HT1080 (cell line): ENCODE measurements around the gene PPIE. TPM values are rescaled to one million over a fixed set of nuclear protein-coding genes. Genes with fewer than 3 reads are reported as not detected.

ENCODE experiments used
- DNase-seq: peaks from one replicate; pipeline ENCODE4 v3.0.0-alpha.2; 2015; ENCODE audit warnings: low read depth
- polyA plus RNA-seq, 2 experiments: library from polyadenylated mRNA; depleted of rRNA; stranded (reverse); fragments of >200 nt; gene quantifications; 2 replicates each; pipeline ENCODE4 v1.2.3, GENCODE V29; 2015
- total RNA-seq: library from RNA; depleted of rRNA; stranded (reverse); fragments of >200 nt; shearing (Covaris generic); gene quantifications from 2 replicates; pipeline ENCODE4 v1.2.3, GENCODE V29; 2014; rRNA removed

PPIE gene
- 32.3 and 32.4 TPM in 2 replicates for total RNA-seq
- 58.6 and 59.1 TPM in 2 replicates for polyA plus RNA-seq (2015; cell fraction: cytosol; rRNA removed)
- 74.0 and 74.3 TPM in 2 replicates for polyA plus RNA-seq (2015; cell fraction: nucleus; rRNA removed)

DNA sequence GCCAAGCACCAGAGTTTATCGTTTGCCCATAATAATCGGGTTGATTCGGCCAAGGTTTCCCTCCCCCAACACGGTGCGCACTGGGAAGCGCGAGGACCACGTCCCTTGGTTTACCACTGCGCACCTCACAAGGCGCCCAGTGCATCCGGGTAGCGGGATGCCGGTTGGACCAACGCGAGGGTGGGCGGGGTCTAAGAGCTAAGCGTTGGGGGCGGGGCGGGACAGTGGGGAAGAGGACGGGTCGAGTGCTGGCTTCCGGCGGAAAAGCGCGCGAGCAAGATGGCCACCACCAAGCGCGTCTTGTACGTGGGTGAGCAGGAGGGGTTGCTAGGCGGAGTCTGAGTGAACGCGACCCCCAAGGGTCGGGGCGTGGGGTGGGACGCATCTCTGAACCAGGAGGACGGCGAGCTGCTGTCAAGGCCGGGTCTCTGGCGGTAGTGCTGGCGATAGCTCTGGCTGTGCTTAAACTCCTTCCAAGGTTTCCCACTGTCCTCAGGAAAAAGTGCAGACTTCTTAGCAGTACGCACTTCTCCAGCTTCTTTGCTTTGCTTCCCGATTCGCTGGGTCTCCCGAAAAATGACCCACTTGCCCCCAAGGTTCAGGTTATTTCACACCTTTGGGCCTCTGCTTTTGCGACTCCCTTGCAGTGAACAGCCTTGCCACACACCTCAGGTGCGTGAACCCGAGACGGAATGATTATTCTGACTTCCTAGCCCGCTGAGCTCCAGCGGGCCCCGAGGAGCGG, at the start of gene PPIE:
Gene PPIE (plus strand): TSS at position 261 of the 745 bp plus-strand sequence. CDS start 19 bp downstream, at position 280.
- peak; percentile 69 for DNase-seq

DNA sequence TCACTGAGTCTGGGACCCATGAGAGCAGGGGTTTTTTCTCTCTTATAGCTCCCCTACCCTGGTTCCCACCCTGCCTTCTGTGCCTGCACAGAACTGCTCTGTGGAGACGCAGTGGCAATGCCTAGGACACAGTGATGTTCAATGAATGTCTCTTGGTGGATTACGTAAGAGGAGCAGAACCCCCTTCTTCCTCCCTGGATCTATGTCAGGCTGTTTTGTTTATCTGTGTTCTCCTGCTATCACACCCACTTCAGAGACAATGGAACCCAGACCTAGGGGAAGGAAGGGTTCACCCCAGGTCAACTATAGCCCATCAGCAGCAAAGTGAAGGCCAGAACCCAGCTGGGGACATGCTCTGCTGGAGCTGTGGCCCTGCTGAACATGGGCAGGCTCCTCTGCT, 49.5 kb upstream of the PPIE start:
- DNase-seq = no peak

DNA sequence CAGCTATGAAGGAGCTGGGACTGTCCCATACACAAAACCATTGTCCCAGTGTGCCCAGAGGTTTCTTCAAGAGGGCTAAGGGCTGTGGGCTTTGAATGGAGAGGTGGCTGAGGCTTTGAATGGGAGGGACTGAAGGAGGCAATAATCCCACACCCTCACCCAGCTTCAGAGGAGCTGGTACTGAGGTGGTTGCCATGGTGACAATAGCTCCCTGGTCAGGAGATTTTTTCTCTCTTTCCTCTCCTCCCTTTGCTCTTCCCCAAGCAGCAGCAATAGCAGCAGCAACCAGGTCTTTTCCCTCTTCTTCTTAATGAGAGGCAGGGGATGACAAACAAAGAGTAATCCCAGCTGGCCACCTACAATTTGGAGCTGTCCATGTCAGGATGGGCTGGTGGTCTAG, 49.0 kb upstream of the PPIE start:
- no peak for DNase-seq

DNA sequence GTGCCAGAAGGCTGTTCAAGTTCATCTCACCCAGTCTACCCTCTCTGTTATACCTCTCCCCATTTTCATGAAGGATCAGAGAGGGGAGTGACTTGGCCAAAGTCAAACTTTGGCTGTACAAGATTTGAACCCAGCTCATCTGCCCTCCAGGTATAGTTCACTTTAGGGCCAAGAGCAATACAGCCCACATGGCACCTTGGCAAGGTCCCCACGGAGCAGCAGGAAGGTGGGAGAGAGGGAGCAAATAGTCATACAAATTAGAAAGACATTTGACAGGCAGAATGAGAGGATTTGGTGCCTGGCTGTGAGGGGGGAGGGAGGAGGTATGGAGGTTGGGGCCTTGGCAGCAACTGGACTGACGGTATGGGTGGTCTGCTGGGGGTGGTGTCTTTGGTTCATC, 48.5 kb upstream of the PPIE start:
- no peak for DNase-seq

DNA sequence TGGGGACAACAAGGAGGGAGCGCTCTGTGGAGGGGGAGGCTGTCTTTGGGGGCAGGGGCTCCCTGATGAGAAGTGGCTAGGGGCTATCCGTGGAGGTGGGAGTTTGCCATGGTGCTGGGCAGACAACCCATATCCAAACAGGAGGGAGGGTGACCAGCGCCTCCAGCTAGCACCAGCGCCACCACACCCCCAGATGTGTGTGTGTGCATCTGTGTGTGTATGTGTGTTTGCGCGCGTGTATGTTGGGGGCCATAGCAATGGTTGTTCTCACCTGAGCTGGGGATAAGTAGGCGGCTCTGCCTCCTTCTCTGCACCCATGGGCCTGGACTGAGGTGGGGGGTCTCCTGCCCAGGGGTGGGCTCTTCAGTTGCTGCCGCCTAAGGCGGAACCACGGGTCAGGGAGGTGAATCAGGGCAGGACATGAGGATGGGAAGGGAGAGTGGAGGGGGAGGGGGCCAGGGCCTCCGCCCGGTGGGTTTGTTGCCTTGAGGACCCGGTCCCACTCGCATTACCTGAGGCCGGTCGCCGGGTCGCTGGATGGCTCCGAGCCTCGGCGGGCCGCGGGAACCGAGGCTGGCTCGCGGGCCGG, 47.8 kb upstream of the PPIE start:
- DNase-seq = no peak

DNA sequence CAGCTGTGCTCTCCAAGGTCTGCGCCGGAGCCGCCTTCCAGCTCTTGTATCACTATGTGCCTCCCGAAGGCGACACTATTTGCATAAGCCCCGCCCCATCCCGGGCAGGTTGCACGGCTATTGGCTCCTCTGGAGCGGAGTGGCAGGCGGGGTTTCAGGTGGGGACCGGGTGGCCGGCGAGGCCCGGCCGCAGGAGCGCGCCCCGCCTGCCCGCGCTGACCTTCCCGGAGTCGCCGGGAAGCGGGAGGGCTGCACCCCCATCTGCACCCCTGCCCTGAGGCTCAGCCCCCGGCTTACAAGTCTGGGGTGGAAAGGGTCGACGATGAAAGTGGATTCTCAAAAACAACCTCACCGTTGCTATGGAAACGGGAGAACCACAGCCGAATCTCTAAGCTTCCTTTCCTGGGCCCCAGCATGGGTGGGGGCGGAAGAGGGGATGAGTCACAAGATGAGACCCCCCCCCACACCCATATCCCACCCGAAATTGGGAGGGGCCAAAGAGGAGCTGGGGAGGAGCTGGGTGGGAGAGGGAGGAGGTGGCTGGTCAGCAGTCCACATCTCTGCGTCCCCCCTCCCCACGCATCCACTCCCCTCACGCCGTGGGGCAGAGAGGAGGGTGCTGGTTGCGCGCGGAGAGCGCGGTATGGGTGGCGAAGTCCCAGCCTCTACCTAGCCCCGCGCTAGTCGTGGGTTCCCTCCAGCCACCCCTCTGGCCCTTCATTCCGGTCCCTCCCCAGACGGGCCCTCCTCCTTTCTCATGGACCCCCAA, 47.1 kb upstream of the PPIE start, which contains the start of gene HPCAL4:
Gene HPCAL4 (minus strand): TSS at position 51 of the 769 bp plus-strand sequence. CDS start 6,830 bp downstream, outside the sequence.
- DNase-seq = peak; percentile 40

DNA sequence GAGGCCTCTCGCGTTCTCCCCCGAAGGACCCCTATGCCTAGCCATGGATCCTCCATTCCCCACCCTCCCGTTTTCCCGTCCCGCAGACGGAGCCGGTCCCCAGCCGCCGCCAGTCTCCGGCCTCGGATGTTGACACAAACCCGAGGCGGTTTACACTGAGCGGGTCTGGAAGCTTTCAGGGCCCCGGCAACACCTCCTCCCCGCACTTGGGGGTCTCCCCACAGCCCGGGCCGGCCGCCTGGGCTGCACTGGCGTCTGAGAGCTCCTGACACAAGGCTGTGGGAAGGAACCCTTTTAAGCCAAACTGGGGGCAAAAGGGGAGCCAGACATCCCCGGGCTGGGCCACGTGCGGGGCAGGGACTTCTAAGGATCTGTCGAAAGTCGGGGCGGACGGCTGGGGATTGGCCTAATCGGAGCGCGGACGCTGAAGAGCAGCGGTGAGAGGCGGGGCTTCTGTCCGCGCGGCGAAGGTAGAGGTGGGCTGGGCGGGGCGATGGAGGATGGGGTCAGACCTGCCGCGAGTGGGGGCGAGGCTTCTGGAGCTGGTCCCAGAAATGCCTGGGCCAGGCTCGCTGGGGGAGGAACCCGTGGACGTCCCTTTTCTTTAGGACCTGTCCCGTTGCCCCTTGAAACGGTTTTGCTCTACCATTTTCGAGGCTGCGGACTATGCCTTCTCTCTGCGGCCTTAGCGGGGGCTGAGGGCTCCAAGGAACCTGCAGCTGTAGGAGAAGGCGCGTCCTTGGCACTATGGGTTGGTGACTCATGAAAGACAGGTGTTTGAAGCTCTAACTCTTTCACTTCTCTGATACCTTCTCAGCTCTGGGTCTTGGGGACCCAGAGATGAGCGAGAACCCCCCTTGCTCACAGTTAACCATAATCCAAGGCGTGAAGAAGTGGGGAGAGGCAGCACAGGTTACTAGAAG, 46.3 kb upstream of the PPIE start:
- DNase-seq = no peak

DNA sequence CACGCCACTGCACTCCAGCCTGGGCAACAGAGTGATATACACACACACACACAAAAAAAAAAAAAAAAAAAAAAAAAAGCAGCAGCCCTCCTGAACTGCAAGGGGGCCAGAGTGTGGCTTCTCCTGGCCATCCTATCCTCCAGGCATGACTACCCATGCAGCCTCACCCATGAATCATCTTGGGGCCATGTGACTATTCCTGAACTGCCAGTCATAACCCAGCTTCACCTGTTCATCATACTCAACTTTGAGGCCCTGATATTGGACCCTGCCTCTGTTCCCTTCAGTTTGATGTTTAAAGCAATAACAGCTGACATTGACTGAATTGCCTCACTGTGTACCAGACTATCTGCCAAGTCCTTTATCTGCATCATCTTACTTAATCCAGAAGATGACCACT, 44.7 kb upstream of the PPIE start:
- peak; percentile 26 for DNase-seq

DNA sequence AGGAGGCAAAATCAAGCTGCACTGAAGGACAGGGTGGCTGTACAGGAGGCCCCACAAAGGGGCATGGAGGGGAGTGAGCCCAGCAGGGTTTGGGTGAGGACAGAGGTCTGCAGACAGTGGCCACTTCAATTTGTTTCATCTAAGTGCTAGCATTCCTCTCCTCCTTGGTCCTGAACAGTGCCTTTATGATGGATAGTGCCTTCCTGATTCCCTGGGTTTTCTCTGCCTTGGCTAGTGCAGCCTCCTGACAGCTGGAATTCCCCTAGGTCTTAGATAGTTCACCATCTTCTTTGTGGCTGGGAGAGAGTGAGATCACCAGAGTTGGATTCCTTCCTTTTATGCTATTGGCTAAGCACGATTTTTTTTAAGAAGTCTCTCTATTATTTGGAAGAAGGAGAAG, 43.7 kb upstream of the PPIE start:
- DNase-seq = no peak

DNA sequence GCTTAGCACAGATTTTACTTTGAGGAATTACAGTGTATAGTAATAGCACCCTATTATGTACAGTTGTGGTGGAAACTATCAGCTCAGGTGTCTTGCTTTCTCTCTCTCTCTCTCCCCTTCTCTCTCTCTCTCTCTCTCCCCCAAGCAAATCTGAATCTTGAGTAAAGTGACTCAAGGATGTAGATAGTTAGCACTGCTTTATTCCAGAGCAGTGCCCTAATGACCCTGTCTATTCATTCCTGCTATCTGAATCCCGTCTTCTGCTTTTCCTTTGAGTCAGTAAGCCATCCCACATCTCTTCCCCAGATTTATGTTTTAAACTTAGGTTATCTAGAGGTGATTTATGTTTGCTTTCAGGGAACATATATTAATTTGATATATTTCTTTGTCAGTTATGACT, 42.2 kb upstream of the PPIE start:
- DNase-seq = no peak

DNA sequence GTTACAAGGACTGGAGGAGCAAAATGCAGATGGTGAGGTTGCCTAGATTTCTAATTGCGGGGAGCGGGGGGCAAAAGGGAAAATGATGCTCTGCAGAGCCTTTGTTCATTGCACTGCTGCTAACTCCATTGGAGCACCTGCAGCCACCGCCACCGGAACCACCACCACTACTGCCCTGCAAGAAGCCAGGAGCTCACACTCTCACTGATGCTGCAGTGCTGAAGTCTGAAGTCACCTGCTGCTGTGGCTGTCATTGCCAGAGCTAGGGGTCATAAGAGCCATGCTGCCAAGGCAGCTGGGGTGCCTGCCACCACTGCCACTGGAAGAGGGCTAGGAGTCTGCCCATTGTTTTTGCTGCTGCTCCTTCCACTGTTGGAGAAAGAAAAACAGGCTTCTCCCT, 40.1 kb upstream of the PPIE start:
- no peak for DNase-seq

DNA sequence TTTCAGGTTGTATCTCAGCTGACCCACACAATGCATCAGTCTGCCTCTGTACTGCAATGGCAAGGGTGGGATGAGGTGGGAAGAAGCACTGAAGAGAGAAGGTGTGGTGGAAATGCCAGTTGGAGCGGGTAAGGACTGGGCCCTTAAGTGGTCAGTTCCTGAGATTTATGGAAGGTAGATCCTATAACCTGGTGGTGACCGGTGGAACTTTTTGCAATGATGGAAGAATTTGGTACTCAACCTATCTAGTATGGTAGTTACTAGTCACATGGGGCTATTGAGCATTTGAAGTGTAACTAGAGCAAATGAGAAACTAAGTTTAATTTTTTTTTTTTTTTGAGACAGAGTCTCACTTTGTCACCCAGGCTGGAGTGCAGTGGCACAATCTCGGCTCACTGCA, 39.3 kb upstream of the PPIE start:
- no peak for DNase-seq

DNA sequence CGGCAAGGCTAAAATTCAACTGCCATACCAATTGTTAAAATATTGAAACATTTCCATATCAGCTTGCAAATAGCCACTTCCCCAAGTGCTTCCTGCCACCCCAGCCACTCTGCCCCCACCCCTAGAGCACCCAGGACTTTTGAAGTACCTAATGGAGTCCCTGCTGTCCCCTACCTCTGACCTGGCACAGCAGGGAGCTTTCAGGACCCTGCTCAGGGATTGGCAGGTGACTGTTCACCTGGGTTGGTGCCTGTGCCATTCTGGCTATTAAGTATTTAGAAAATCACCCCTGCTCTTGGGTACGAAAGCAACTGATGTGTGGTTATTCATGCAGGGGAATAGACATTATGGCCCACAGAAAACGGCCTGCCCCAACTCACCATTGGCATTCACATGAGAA, 38.3 kb upstream of the PPIE start:
- no peak for DNase-seq

DNA sequence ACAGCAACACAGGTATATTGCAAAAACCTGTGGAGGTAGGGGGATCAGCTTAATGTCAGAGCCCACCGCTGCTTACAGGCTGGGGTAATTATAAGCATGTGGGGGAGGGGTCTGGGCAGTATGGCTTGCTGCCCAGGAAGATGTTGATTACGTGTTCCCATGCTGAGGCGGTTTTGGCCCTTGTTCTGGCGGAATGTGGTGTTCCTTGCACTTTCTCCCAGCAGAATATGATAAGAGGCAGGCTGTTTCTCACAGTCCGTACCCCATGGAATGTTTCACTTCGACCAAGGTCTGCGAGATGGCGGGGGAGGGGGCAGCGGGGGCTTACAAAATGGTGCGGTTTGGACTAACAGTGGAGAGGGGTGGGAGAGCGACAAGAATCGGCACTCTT, 37.6 kb upstream of the PPIE start:
- peak; percentile 27 for DNase-seq

DNA sequence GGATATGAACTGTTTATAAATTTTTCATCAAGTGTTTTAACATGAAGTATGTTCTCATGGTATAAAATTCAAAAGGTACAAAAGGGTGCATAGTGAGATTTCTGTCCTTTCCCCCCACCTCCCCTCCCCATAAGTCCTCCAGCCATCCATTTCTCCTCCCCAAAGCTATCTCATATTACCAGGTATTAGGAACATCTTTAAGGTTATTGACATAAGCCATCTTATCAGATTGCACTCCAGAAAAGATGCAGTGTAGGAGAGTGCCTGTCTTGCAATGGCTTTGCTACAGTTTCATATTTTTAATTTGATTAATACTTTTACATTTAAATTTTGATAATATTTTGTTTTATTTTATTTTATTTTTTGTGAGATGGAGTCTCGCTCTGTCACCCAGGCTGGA, 33.9 kb upstream of the PPIE start:
- DNase-seq = no peak

DNA sequence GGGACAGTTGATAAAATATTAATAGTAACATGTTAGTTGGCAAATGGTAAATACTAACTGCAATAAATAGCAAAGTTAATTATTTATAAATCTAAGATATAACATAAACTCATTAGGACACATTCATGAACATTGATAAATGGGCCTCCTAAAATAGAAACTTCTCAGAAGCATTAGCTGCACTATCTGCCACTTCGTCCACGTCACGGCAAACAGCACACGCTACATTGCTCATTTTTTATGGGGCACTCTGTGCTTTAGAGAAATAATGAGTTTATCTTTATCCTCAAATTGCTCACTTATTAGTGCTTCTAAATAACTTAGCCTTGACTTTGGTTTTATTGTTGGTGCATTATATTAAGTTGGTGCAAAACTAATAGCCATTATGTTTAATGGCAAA, 31.2 kb upstream of the PPIE start:
- DNase-seq = no peak

DNA sequence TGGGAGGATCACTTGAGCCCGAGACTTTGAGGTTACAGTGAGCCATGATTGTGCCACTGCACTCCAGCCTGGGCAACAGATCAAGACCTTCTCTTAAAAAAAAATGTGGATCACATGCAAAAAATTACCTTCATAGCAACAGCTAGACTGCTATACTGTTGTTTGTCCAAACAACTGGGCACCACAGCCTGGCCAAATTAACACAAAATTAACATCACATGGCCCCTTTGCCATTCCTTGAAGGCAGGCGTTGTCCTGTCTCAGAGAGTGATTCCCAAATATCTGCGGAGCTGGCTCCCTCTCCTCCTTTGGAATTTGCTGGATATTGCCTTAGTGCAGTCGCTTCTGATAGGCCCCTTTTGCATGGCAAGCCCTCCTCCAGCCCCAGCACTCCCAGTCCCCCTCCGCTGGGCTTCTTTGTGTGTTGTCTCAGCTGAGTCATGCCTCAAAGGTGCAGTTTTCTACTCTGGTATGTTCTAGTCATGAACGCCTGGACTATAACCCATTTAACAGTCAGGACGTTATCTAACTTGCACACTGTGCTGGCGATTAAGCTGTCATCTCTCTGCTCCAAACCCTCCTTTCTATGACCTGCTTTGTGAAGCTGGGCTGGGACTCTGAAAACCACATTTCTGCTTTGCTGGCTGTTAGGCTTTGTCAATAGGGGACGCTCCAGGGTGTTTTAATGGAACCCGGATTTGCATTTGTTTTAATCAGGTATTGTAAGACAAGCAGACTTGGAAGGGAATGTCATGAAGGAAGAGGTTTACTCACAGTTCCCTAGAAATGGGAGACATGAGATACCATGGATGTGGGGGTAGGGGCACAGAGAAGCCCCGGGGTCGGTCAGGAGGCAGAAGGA, 27.3 kb upstream of the PPIE start:
- DNase-seq = no peak

DNA sequence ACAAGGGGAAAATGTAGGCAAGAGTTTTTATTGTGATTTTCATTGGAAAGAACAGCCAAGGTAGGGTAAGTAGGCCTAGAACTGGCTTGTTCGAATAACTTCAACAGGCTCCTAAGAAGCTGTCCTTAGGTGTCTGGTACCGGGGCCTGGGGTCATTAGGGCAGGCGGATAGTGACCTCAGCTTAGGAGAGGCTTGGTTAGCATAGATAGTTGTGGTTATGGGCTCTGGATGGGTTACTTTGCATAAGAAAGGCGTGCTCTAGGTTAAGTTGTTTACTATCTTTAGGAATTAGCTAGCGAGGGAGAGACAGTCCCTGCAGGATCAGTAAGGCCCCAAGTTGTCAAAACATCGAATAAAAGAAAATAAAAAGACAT, 26.7 kb upstream of the PPIE start:
- no peak for DNase-seq

DNA sequence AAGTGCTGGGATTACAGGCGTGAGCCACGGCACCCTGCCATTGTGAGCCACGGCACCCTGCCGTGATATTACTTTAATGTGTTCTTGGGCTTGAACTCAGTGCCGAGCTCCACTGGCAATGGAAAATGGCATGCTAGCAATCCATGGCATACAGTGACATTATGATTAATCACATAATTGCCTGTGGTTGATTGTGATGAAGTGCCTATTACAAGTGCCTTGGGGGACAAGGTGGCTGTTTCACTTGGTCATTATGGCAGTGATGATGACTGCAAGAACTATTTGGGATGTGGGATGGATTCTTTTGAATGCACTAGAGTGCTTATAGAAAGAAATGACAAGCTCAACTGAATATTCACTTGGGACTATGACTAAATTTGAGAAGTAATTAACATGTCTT, 25.1 kb upstream of the PPIE start:
- no peak for DNase-seq

DNA sequence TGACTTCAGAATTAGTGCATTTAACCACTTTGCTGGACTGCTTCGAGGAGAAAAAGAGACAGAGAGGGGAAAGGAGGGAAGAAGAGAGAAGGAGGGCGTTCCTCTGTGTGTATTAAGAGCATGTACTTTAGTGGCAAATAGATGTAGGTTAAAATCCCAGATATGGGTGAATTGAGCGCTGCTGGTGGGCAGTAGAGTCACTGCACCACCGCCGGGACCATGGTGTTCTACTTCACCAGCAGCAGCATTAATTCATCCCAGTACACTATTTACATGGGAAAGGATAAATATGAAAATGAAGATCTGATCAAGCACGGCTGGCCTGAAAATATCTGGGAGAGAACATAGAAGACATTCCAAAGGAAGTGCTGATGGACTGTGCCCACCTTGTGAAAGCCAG, 20.9 kb upstream of the PPIE start:
- no peak for DNase-seq
